ENCODE results near the gene GDNF. TPM values are rescaled to one million over a fixed set of nuclear protein-coding genes. Genes with fewer than 3 reads are reported as not detected.

The GDNF gene
- total and polyA plus RNA-seq, 2 donors (not counting 1 experiment from before 2014, with no cell fraction given): not detected

GRCh38 chr5:37806476-37806875, 33.4 kb downstream of the GDNF start:
- no peak for DNase-seq
- no peak overlapping the region for H3K27ac ChIP-seq (ENCODE audit: low read length in 2 of 2)
- no peaks in the 10 kb centered on the region for H3K36me3 ChIP-seq (replicated peaks in 1 of 2; ENCODE audit: control extremely low read depth in 1 of 2, control insufficient read depth in 1 of 2, extremely low read depth in 1 of 2, insufficient read depth in 2 of 2, low read length in 1 of 2)
- H3K4me3 ChIP-seq (ENCODE audit: control extremely low read depth in 1 of 5, extremely low read depth in 1 of 5, insufficient read depth in 1 of 5, low read depth in 2 of 5, low read length in 4 of 5): no peak overlapping the region
- no peaks in the 10 kb centered on the region for H3K79me2 ChIP-seq (ENCODE audit: control insufficient read depth, insufficient read depth, low read length)
- H3K9me3 ChIP-seq (ENCODE audit: control extremely low read depth in 1 of 3, control insufficient read depth in 2 of 3, insufficient read depth in 1 of 3, low read length in 2 of 3): no peaks in the 10 kb centered on the region
- no peak overlapping the region for H3K9ac ChIP-seq (ENCODE audit: low read length)
- H3K4me1 Mint-ChIP-seq: no peaks in the 10 kb centered on the region
- TF ChIP-seq, protein P1, sequence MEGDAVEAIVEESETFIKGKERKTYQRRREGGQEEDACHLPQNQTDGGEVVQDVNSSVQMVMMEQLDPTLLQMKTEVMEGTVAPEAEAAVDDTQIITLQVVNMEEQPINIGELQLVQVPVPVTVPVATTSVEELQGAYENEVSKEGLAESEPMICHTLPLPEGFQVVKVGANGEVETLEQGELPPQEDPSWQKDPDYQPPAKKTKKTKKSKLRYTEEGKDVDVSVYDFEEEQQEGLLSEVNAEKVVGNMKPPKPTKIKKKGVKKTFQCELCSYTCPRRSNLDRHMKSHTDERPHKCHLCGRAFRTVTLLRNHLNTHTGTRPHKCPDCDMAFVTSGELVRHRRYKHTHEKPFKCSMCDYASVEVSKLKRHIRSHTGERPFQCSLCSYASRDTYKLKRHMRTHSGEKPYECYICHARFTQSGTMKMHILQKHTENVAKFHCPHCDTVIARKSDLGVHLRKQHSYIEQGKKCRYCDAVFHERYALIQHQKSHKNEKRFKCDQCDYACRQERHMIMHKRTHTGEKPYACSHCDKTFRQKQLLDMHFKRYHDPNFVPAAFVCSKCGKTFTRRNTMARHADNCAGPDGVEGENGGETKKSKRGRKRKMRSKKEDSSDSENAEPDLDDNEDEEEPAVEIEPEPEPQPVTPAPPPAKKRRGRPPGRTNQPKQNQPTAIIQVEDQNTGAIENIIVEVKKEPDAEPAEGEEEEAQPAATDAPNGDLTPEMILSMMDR (IDR thresholded peaks at IDR 0.05): no peak
- TF ChIP-seq EZH2 (IDR thresholded peaks at IDR 0.05; ENCODE audit: borderline replicate concordance, insufficient read depth, low read depth, low read length, poor library complexity, severe bottlenecking): no peak
- H3K4me2 ChIP-seq (replicated peaks; ENCODE audit: low read depth, low read length, poor library complexity, severe bottlenecking): no peak overlapping the region
- POLR2A ChIA-PET: no interaction called here
- ATAC-seq (ENCODE audit: low read depth): no peak
- no peak overlapping the region for H2AFZ ChIP-seq (ENCODE audit: insufficient read depth, low read depth, low read length, poor library complexity, severe bottlenecking)
- no peaks in the 10 kb centered on the region for H3K9me3 Mint-ChIP-seq (ENCODE audit: insufficient read depth)
- no peaks in the 10 kb centered on the region for H4K20me1 ChIP-seq (ENCODE audit: control insufficient read depth, insufficient read depth, low read length, poor library complexity, severe bottlenecking)
- no peaks in the 10 kb centered on the region for H3K4me1 ChIP-seq (ENCODE audit: control insufficient read depth in 2 of 2, insufficient read depth in 2 of 2, low read length in 2 of 2)
- H3K4me3 Mint-ChIP-seq: no peak overlapping the region
- H3K27me3 ChIP-seq (replicated peaks in 1 of 4; ENCODE audit: control extremely low read depth in 1 of 4, control insufficient read depth in 3 of 4, insufficient read depth in 4 of 4, low read length in 3 of 4): peaks cover 0 to 3% (median 0%) of the 10 kb centered on the region in 4 experiments
- CTCF ChIA-PET: no interaction called here
- intact Hi-C loops (cut with micrococcal nuclease): no loop called here
- H3K27me3 Mint-ChIP-seq: peaks cover 3% of the 10 kb centered on the region
- no peak overlapping the region for H3K27ac Mint-ChIP-seq
- 84% methylated on average over 7 of the region's 8 CpGs for WGBS (ENCODE audit: insufficient coverage)

DNA sequence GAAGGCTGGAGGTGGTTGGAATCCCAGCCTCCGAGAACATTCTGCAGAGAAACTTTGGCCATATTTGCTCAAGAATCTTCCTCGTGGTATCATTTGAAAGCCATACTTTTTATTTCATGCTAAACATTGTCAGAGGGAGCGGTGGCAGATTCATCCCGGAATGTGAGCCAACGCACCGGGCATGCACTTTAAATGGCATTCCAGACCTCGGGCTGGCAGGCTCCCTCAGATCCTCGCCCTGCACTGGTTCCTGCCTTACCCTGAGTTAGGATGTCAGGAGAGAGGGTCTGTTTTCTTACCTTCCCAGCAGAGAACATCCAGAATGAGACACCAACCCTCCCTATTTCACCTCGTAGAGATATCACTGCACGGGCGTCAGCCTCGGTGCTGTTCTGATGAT, 33.8 kb downstream of the GDNF start:
- no peak overlapping the region for H3K4me2 ChIP-seq (replicated peaks; ENCODE audit: low read depth, low read length, poor library complexity, severe bottlenecking)
- H3K27ac ChIP-seq (ENCODE audit: low read length in 2 of 2): no peak overlapping the region
- H3K79me2 ChIP-seq (ENCODE audit: control insufficient read depth, insufficient read depth, low read length): no peaks in the 10 kb centered on the region
- no peaks in the 10 kb centered on the region for H3K9me3 ChIP-seq (ENCODE audit: control extremely low read depth in 1 of 3, control insufficient read depth in 2 of 3, insufficient read depth in 1 of 3, low read length in 2 of 3)
- no peaks in the 10 kb centered on the region for H4K20me1 ChIP-seq (ENCODE audit: control insufficient read depth, insufficient read depth, low read length, poor library complexity, severe bottlenecking)
- TF ChIP-seq, protein P1 (IDR thresholded peaks at IDR 0.05): no peak
- TF ChIP-seq EZH2 (IDR thresholded peaks at IDR 0.05; ENCODE audit: borderline replicate concordance, insufficient read depth, low read depth, low read length, poor library complexity, severe bottlenecking): no peak
- no peak overlapping the region for H3K27ac Mint-ChIP-seq
- peaks cover 3% of the 10 kb centered on the region for H3K27me3 Mint-ChIP-seq
- peaks cover 0 to 3% (median 0%) of the 10 kb centered on the region in 4 experiments for H3K27me3 ChIP-seq (replicated peaks in 1 of 4; ENCODE audit: control extremely low read depth in 1 of 4, control insufficient read depth in 3 of 4, insufficient read depth in 4 of 4, low read length in 3 of 4)
- H3K9me3 Mint-ChIP-seq (ENCODE audit: insufficient read depth): no peaks in the 10 kb centered on the region
- ChIA-PET CTCF (no interaction called here), POLR2A (no interaction called here)
- intact Hi-C loops (cut with micrococcal nuclease): no loop called here
- 98% methylated on average over 6 of the region's 12 CpGs for WGBS (ENCODE audit: insufficient coverage)
- no peaks in the 10 kb centered on the region for H3K36me3 ChIP-seq (replicated peaks in 1 of 2; ENCODE audit: control extremely low read depth in 1 of 2, control insufficient read depth in 1 of 2, extremely low read depth in 1 of 2, insufficient read depth in 2 of 2, low read length in 1 of 2)
- no peak overlapping the region for H3K9ac ChIP-seq (ENCODE audit: low read length)
- no peaks in the 10 kb centered on the region for H3K4me1 Mint-ChIP-seq
- H3K4me3 ChIP-seq (ENCODE audit: control extremely low read depth in 1 of 5, extremely low read depth in 1 of 5, insufficient read depth in 1 of 5, low read depth in 2 of 5, low read length in 4 of 5): no peak overlapping the region
- no peak for ATAC-seq (ENCODE audit: low read depth)
- H3K4me1 ChIP-seq (ENCODE audit: control insufficient read depth in 2 of 2, insufficient read depth in 2 of 2, low read length in 2 of 2): no peaks in the 10 kb centered on the region
- no peak overlapping the region for H3K4me3 Mint-ChIP-seq
- no peak overlapping the region for H2AFZ ChIP-seq (ENCODE audit: insufficient read depth, low read depth, low read length, poor library complexity, severe bottlenecking)
- DNase-seq: no peak
